SK-N-MC (cell line): Measurements from ENCODE around the gene ZNF660.

ENCODE experiments used
- EZH2 ChIP-seq: fragments of 200-600 bp; sonication (generic); IDR thresholded peaks from one replicate; pipeline ENCODE4 v1.6.1; 2017; ENCODE audit warnings: antibody characterized with exemption
- FOXP2 ChIP-seq: optimal IDR thresholded peaks from 2 replicates; pipeline ENCODE3; 2011; ENCODE audit warnings: mild to moderate bottlenecking, moderate library complexity; ENCODE audit not compliant: insufficient read depth; ENCODE audit errors: extremely low read length, control extremely low read depth
- POLR2AphosphoS5 ChIP-seq: IDR thresholded peaks from 2 replicates; pipeline ENCODE4 v1.6.1; 2012; ENCODE audit warnings: mild to moderate bottlenecking, low read depth, low read length, borderline replicate concordance

DNA sequence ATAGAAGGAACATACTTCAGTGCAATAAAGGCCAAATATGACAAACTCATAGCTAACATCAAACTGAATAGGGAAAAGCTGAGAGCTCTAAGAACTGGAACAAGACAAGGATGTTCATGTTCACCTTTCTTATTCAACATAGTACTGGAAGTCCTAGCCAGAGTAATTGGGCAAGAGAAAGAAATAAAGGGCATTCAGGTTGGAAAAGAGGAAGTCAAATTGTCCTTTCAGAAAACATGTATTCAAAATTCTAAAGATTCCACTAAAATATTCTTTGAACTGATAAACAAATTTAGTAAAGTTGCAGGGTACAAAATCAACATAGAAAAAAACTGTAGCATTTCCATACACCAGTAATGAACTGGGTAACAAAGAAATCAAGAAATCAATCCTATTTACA is 27.9 kb downstream of the ZNF660 start:
- TF ChIP-seq EZH2 (no peak), FOXP2 (no peak), POLR2AphosphoS5 (no peak)
